ENCODE data around the gene HTRA3.

The HTRA3 gene

DNA sequence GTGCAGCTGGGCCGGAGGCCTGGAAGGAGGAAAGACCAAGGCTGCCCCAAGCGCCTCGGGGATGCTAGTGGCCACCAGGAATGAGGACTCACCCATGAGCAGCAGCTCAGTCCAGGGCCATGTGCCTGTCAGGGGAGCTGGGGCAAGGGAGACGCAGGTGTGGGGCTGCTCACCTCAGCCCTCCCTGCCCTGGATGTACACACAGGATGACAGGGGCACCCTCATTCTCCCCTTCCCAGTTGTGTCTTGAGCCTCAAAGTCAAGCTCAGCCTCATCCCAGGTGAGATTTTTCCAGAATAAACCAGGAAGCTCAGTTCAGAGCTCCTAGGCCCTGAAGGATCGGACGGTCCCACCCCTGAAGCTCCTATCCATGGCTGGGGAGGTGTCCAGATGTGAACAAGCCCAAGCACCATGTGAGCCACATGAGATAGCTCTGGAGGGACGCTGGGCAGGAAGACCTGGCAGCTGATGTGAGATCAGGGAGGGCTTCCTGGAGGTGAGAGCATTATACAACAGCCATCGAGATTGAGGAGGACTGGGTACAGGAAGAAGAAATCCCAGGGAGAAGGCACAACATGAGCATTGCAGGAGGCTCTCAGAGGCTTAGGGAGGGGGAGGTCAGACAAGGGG is 23.0 kb downstream of the HTRA3 start:
- TF ChIP-seq RARB (CRISPR knock-in tag; IDR thresholded peaks at IDR 0.05) (no peak), ISL1 (CRISPR knock-in tag; IDR thresholded peaks at IDR 0.05) (no peak), TOX (CRISPR knock-in tag; IDR thresholded peaks at IDR 0.05; ENCODE audit: borderline replicate concordance) (no peak), SNAI2 (CRISPR knock-in tag; IDR thresholded peaks at IDR 0.05) (no peak), ZNF8 (CRISPR knock-in tag; IDR thresholded peaks at IDR 0.05) (no peak), PATZ1 (CRISPR knock-in tag; IDR thresholded peaks at IDR 0.05; ENCODE audit: borderline replicate concordance) (no peak), ZC3H10 (CRISPR knock-in tag; IDR thresholded peaks at IDR 0.05) (no peak), BACH2 (CRISPR knock-in tag; IDR thresholded peaks at IDR 0.05; ENCODE audit: borderline replicate concordance) (no peak), ZNF70 (CRISPR knock-in tag; IDR thresholded peaks at IDR 0.05) (no peak), ZNF565 (CRISPR knock-in tag; conservative IDR thresholded peaks at IDR 0.05; ENCODE audit: low read depth) (no peak), OSR1 (CRISPR knock-in tag; IDR thresholded peaks at IDR 0.05) (no peak), TCF4 (CRISPR knock-in tag; IDR thresholded peaks at IDR 0.05; ENCODE audit: borderline replicate concordance) (no peak), ZFP3 (CRISPR knock-in tag; IDR thresholded peaks at IDR 0.05) (no peak)
- TF ChIP-seq, protein P1, sequence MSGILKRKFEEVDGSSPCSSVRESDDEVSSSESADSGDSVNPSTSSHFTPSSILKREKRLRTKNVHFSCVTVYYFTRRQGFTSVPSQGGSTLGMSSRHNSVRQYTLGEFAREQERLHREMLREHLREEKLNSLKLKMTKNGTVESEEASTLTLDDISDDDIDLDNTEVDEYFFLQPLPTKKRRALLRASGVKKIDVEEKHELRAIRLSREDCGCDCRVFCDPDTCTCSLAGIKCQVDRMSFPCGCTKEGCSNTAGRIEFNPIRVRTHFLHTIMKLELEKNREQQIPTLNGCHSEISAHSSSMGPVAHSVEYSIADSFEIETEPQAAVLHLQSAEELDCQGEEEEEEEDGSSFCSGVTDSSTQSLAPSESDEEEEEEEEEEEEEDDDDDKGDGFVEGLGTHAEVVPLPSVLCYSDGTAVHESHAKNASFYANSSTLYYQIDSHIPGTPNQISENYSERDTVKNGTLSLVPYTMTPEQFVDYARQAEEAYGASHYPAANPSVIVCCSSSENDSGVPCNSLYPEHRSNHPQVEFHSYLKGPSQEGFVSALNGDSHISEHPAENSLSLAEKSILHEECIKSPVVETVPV (CRISPR knock-in tag; IDR thresholded peaks at IDR 0.05), result no peak
- TF ChIP-seq, protein P2, sequence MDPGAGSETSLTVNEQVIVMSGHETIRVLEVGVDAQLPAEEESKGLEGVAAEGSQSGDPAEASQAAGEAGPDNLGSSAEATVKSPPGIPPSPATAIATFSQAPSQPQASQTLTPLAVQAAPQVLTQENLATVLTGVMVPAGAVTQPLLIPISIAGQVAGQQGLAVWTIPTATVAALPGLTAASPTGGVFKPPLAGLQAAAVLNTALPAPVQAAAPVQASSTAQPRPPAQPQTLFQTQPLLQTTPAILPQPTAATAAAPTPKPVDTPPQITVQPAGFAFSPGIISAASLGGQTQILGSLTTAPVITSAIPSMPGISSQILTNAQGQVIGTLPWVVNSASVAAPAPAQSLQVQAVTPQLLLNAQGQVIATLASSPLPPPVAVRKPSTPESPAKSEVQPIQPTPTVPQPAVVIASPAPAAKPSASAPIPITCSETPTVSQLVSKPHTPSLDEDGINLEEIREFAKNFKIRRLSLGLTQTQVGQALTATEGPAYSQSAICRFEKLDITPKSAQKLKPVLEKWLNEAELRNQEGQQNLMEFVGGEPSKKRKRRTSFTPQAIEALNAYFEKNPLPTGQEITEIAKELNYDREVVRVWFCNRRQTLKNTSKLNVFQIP (CRISPR knock-in tag; IDR thresholded peaks at IDR 0.05; ENCODE audit: borderline replicate concordance, low read depth), result no peak
- TF ChIP-seq, protein P3, sequence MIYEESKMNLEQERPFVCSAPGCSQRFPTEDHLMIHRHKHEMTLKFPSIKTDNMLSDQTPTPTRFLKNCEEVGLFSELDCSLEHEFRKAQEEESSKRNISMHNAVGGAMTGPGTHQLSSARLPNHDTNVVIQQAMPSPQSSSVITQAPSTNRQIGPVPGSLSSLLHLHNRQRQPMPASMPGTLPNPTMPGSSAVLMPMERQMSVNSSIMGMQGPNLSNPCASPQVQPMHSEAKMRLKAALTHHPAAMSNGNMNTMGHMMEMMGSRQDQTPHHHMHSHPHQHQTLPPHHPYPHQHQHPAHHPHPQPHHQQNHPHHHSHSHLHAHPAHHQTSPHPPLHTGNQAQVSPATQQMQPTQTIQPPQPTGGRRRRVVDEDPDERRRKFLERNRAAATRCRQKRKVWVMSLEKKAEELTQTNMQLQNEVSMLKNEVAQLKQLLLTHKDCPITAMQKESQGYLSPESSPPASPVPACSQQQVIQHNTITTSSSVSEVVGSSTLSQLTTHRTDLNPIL (CRISPR knock-in tag; IDR thresholded peaks at IDR 0.05; ENCODE audit: low read depth), result no peak
- ATAC-seq, result no peak

DNA sequence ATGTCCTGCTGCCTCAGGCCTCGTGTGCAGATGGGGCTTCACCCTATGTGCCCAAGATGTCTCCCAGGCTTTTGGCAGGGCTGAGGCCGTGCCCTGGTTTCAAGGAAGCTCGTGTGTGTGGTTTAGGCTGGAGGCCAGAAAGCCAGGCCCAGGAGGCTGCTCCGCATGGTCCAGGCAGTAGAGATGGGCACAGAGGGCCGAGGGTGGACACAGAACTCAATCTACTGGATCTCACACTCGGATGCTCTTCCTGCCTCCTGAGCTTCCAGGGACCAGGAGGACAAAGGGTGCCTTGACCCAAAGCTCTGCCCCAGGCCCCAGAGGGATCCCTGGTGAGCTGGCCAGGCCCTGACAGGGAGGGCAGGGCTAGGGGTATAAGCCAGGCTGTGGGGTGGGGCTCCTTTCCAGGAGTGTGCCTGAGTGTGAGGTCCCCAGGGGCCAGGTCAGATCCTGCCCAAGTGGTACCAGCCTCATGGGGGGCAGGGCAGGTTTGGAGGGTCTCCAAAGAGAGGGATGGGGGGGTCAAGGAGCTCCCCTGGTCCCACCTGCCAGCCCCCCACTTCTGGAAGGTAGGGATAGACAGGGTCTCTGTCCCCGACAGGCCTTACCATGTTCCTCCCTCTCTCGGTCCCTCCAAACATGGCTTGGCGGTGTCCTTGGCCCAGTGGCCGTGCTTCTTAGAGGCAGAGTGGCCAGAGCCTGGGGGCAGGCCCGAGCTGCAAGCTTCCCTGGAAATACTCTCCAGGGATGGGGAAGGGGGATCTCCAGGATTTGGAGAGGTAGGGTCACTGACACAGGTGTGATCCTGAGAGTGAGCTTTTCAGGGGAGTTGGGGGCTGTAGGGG is 23.8 kb downstream of the HTRA3 start:
- no peak for ATAC-seq
- TF ChIP-seq, protein P1 (CRISPR knock-in tag; IDR thresholded peaks at IDR 0.05), result no peak
- TF ChIP-seq TOX (CRISPR knock-in tag; IDR thresholded peaks at IDR 0.05; ENCODE audit: borderline replicate concordance) (no peak), ZNF8 (CRISPR knock-in tag; IDR thresholded peaks at IDR 0.05) (no peak), CSDC2 (CRISPR knock-in tag; IDR thresholded peaks at IDR 0.05) (no peak), ISL1 (CRISPR knock-in tag; IDR thresholded peaks at IDR 0.05) (no peak), SNAI2 (CRISPR knock-in tag; IDR thresholded peaks at IDR 0.05) (no peak), BACH2 (CRISPR knock-in tag; IDR thresholded peaks at IDR 0.05; ENCODE audit: borderline replicate concordance) (no peak), OSR1 (CRISPR knock-in tag; IDR thresholded peaks at IDR 0.05) (no peak), ZC3H10 (CRISPR knock-in tag; IDR thresholded peaks at IDR 0.05) (no peak), TCF4 (CRISPR knock-in tag; IDR thresholded peaks at IDR 0.05; ENCODE audit: borderline replicate concordance) (no peak), RARB (CRISPR knock-in tag; IDR thresholded peaks at IDR 0.05) (no peak), ZFP30 (CRISPR knock-in tag; IDR thresholded peaks at IDR 0.05) (no peak), ARNTL (CRISPR knock-in tag; IDR thresholded peaks at IDR 0.05; ENCODE audit: borderline replicate concordance, low read depth) (no peak)
- TF ChIP-seq, protein P3 (CRISPR knock-in tag; IDR thresholded peaks at IDR 0.05; ENCODE audit: low read depth), result no peak
- TF ChIP-seq, protein P4, sequence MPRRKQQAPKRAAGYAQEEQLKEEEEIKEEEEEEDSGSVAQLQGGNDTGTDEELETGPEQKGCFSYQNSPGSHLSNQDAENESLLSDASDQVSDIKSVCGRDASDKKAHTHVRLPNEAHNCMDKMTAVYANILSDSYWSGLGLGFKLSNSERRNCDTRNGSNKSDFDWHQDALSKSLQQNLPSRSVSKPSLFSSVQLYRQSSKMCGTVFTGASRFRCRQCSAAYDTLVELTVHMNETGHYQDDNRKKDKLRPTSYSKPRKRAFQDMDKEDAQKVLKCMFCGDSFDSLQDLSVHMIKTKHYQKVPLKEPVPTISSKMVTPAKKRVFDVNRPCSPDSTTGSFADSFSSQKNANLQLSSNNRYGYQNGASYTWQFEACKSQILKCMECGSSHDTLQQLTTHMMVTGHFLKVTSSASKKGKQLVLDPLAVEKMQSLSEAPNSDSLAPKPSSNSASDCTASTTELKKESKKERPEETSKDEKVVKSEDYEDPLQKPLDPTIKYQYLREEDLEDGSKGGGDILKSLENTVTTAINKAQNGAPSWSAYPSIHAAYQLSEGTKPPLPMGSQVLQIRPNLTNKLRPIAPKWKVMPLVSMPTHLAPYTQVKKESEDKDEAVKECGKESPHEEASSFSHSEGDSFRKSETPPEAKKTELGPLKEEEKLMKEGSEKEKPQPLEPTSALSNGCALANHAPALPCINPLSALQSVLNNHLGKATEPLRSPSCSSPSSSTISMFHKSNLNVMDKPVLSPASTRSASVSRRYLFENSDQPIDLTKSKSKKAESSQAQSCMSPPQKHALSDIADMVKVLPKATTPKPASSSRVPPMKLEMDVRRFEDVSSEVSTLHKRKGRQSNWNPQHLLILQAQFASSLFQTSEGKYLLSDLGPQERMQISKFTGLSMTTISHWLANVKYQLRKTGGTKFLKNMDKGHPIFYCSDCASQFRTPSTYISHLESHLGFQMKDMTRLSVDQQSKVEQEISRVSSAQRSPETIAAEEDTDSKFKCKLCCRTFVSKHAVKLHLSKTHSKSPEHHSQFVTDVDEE (CRISPR knock-in tag; IDR thresholded peaks at IDR 0.05), result no peak

Measured in SK-N-SH treated with all-trans-retinoic acid at 6 μM for 48 hours (cell line).